Pancreas (tissue), 10 donors: ENCODE measurements around the gene NRSN2. TPM values are rescaled to one million over a fixed set of nuclear protein-coding genes. Genes with fewer than 3 reads are reported as not detected.
"Not testable (repeated sequence)": the region's sequence is repeated elsewhere in the genome, so short reads cannot be mapped to it uniquely, and the experiment has no call there.

Experiments used
- ATAC-seq, 4 donors: fragments of 200-7000 bp; cut with Tn5 transposase; one replicate each; pipeline versions ENCODE4 v1.8.0 to v1.9.1; 2020; ENCODE audit warnings: mild to moderate bottlenecking in 4 of 4, moderate library complexity in 4 of 4
- DNase-seq, 6 donors: peaks; one replicate each; pipeline ENCODE4 v3.0.0-alpha.2; 2020
- FAIRE-seq: peaks from 2 replicates; lab custom pipeline; 2012; peaks lifted over from hg19 to GRCh38; lab: Jason Lieb, UNC
- H3K27ac ChIP-seq, 4 donors: fragments of 200-600 bp; sonication (generic); 1 replicate in 3 of 4; 2 replicates in 1 of 4; pipeline versions ENCODE4 v1.5.0 to v1.8.0; 2020
- H3K27me3 ChIP-seq, 4 donors: fragments of 200-600 bp; one replicate each; pipeline ENCODE4 v1.8.0; 2021
- H3K36me3 ChIP-seq, 3 donors: fragments of 200-600 bp; sonication (generic) in 1 of 3; one replicate each; pipeline versions ENCODE4 v1.5.0 to v1.8.0; 2020 to 2021
- H3K4me1 ChIP-seq, 3 donors: fragments of 200-600 bp; one replicate each; pipeline ENCODE4 v1.8.0; 2021
- H3K4me3 ChIP-seq, 4 donors: fragments of 200-600 bp; sonication (generic) in 2 of 4; one replicate each; pipeline versions ENCODE4 v1.5.0 to v1.8.0; 2020 to 2021
- H3K9me3 ChIP-seq, 4 donors: fragments of 200-600 bp; one replicate each; pipeline ENCODE4 v1.8.0; 2021
- CTCF ChIP-seq, 4 donors: fragments of 200-600 bp; sonication (generic) in 3 of 4; IDR thresholded peaks; one replicate each; pipeline versions ENCODE4 v1.5.0 to v1.8.0; 2021; ENCODE audit warnings: antibody characterized with exemption in 4 of 4
- whole genome bisulfite sequencing, 2 donors: extraction: QIAGEN DNeasy Blood & Tissue Kit; methylation state at CpG; one replicate each; pipeline ENCODE4 v1.1.7; 2013; 5-methylcytosine and 5-hydroxymethylcytosine counted together
- intact Hi-C, 3 donors: fragments of 100-400 bp; cut with DNase I; formaldehyde crosslinking; loops; one replicate each; pipeline versions ENCODE4 v1.11.1 to v1.14.2; 2022
- polyA plus RNA-seq, 2 donors: library from polyadenylated mRNA; stranded (reverse); fragments of 200-250 nt; gene quantifications; one replicate each; pipeline ENCODE4 v1.2.3, GENCODE V29; 2013
- total RNA-seq, 6 donors: library from RNA; stranded (reverse); fragmentation: NEBNext Ultra II Directional in 4 of 6; extraction: Animal tissue kit (Norgen Biotek cat#: 25700) in 4 of 6; gene quantifications; one replicate each; pipeline versions ENCODE4 v1.2.1 to v1.2.4, GENCODE V29; 2021 to 2023
- donor health status: healthy with polysubstance abuse.
- donor health status: DM: no; HTN: no; CAD: no; lungs with moderate emphysema.
- donor health status: DM: no; HTN: no; CAD: no.
- donor health status: control.
- donor health status: control.
- donor health status: Bipolar disorder and iron deficiency.
- donor health status: DM: yes; HTN: yes; CAD: no.
- donor health status: DM: no; HTN: no; CAD: no.
- donor health status: DM: no; HTN: no; CAD: no.
- donor health status: DM: yes; HTN: yes; CAD: no.

The NRSN2 gene
- total and polyA plus RNA-seq, 8 donors: 10.7 to 41.3 (median 18.2) TPM

DNA sequence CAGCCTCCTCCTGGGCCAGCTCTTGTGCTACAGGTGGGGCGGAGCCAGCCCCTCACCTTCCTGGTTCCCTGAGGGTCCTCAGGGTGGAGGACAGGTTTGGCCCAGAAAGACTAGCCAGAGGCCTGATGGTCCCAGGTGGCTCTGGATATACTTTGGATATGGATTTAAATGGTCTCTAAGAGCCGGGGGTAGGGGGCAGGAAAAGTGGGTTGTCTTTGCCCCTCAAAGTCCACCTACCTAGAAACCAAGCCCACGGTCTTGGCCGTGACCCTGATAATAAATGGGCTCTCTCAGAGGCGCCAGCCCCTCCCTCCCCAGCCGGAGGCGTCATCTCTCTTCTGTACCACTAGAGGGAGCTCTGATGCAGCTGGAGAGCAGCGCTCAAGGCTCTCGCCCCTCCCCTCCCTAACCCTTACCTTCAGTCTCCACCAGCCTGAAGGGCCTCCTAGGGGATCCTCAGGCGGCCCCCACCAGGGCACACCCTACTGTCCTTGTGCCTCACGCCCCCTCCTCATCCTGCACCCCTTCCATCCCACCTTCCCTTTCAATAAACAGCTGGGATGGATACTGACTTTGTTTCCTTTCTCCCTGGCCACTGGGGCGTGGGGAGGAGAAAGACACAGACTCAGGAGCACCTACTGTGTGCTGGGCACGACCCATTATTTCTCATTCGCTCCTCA is 7.5 kb downstream of the NRSN2 start:
- intact Hi-C loops: loop anchor here (5.0 to 10.0 kb wide), 4 partner anchors 80 to 290 kb away; no protein-coding TSS in a partner anchor
- FAIRE-seq (no peak), DNase-seq (peak; percentile 61 to 87 (median 80)), ATAC-seq (peak; percentile 92 to 100 (median 98))
- no peaks in the 10 kb centered on the region for H3K36me3 ChIP-seq
- peaks cover 0 to under 1% (median 0%) of the 10 kb centered on the region in 3 donors for H3K4me1 ChIP-seq
- no peak overlapping the region for H3K4me3 ChIP-seq
- no peaks in the 10 kb centered on the region for H3K27me3 ChIP-seq
- WGBS, 2 donors: 11% methylated on average over 14 of the region's 14 CpGs
- H3K9me3 ChIP-seq: no peaks in the 10 kb centered on the region
- no peak overlapping the region for H3K27ac ChIP-seq
- TF ChIP-seq CTCF (IDR thresholded peaks at IDR 0.05): peak; percentile 93 to 97 (median 96)

GRCh38 chr20:356154-356553 is 9.2 kb downstream of the NRSN2 start:
- H3K4me3 ChIP-seq, H3K27me3 ChIP-seq, H3K27ac ChIP-seq, FAIRE-seq, ATAC-seq, H3K36me3 ChIP-seq, H3K9me3 ChIP-seq, DNase-seq, H3K4me1 ChIP-seq: not testable (repeated sequence)
- intact Hi-C loops: loop anchor here (10.0 kb wide), 3 partner anchors 79 to 289 kb away; no protein-coding TSS in a partner anchor
- WGBS, 2 donors: 89 to 93% methylated on average over 2 of the region's 2 CpGs

- ATAC-seq: no peak
- no peak for DNase-seq
- no peak for FAIRE-seq
- Histone ChIP-seq H3K9me3 (no peaks in the 10 kb centered on the region), H3K27ac (no peak overlapping the region), H3K4me1 (no peaks in the 10 kb centered on the region), H3K36me3 (no peaks in the 10 kb centered on the region), H3K4me3 (no peak overlapping the region), H3K27me3 (no peaks in the 10 kb centered on the region)
- intact Hi-C loops: loop anchor here (10.0 kb wide), 3 partner anchors 78 to 288 kb away; no protein-coding TSS in a partner anchor
- TF ChIP-seq CTCF (IDR thresholded peaks at IDR 0.05): no peak
- WGBS, 2 donors: 82 to 88% methylated on average over 10 of the region's 10 CpGs
These were observed 9.8 kb downstream of the NRSN2 start for GRCh38 chr20:356745-357144.

- Histone ChIP-seq H3K9me3 (no peaks in the 10 kb centered on the region), H3K36me3 (no peaks in the 10 kb centered on the region), H3K4me1 (no peaks in the 10 kb centered on the region), H3K4me3 (no peak overlapping the region), H3K27ac (no peak overlapping the region), H3K27me3 (no peaks in the 10 kb centered on the region)
- no peak for ATAC-seq
- FAIRE-seq: no peak
- no peak for DNase-seq
- 64 to 83% methylated on average over 4 of the region's 4 CpGs for WGBS, 2 donors
- no peak for TF ChIP-seq CTCF (IDR thresholded peaks at IDR 0.05)
- intact Hi-C loops: loop anchor here (10.0 kb wide), 3 partner anchors 76 to 286 kb away; no protein-coding TSS in a partner anchor
These were observed 12.1 kb downstream of the NRSN2 start for GRCh38 chr20:358891-359555.

- intact Hi-C loops: loop anchor here in 1 of 3 donors (10.0 kb wide), 1 partner anchor 373 kb away; no protein-coding TSS in a partner anchor
- no peak for TF ChIP-seq CTCF (IDR thresholded peaks at IDR 0.05)
- DNase-seq (no peak), FAIRE-seq (no peak), ATAC-seq (no peak)
- no peak overlapping the region for H3K4me3 ChIP-seq
- H3K27me3 ChIP-seq: no peaks in the 10 kb centered on the region
- no peaks in the 10 kb centered on the region for H3K9me3 ChIP-seq
- peaks cover 0 to 6% (median 0%) of the 10 kb centered on the region in 3 donors for H3K4me1 ChIP-seq
- no peaks in the 10 kb centered on the region for H3K36me3 ChIP-seq
- WGBS, 2 donors: 87 to 89% methylated on average over 8 of the region's 8 CpGs
- H3K27ac ChIP-seq: no peak overlapping the region
These were observed 14.7 kb downstream of the NRSN2 start for GRCh38 chr20:361561-361960.
